ENCODE measurements around the gene OR1D5.

- TF ChIP-seq CTCF (conservative IDR thresholded peaks at IDR 0.05; ENCODE audit: low read depth, low read length) = no peak
- TF ChIP-seq EZH2 (IDR thresholded peaks at IDR 0.05; ENCODE audit: borderline replicate concordance, low read depth, low read length, poor library complexity, severe bottlenecking) = no peak
These were observed 40.9 kb upstream of the OR1D5 start, which contains the start of gene OR1D2 for GRCh38 chr17:3104322-3104721.

Measured in A673 (cell line).